KMS-11 (cell line): ENCODE data around the gene NTN3.
"Not testable (repeated sequence)": the region's sequence is repeated elsewhere in the genome, so short reads cannot be mapped to it uniquely, and the experiment has no call there.

ENCODE experiments used
- H2AFZ ChIP-seq: fragments of 200-600 bp; sonication (generic); 2 replicates; pipeline ENCODE4 v1.6.1; 2016; ENCODE audit warnings: antibody characterized with exemption, mixed run types, low read depth
- H3K27ac ChIP-seq: fragments of 200-600 bp; sonication (generic); 2 replicates; pipeline ENCODE4 v1.6.1; 2016; ENCODE audit warnings: mild to moderate bottlenecking, mixed run types
- H3K27me3 ChIP-seq: fragments of 200-600 bp; sonication (generic); 2 replicates; pipeline ENCODE4 v1.6.1; 2017; ENCODE audit warnings: mild to moderate bottlenecking, low read depth, mixed run types, moderate library complexity; ENCODE audit not compliant: insufficient read depth
- H3K36me3 ChIP-seq: fragments of 200-600 bp; sonication (generic); 2 replicates; pipeline ENCODE4 v1.6.1; 2017; ENCODE audit warnings: mild to moderate bottlenecking, mixed run types; ENCODE audit not compliant: insufficient read depth
- H3K4me1 ChIP-seq: fragments of 200-600 bp; sonication (generic); 2 replicates; pipeline ENCODE4 v1.6.1; 2016; ENCODE audit warnings: mild to moderate bottlenecking, low read depth, mixed run types; ENCODE audit not compliant: poor library complexity, severe bottlenecking
- H3K4me2 ChIP-seq: fragments of 200-600 bp; sonication (generic); 2 replicates; pipeline ENCODE4 v1.7.0; 2016; ENCODE audit warnings: mild to moderate bottlenecking, mixed run types
- H3K4me3 ChIP-seq: fragments of 200-600 bp; sonication (generic); IDR thresholded peaks from 2 replicates; pipeline ENCODE4 v1.6.1; 2017; ENCODE audit warnings: low read depth, low read length, mixed read lengths; ENCODE audit not compliant: insufficient read depth
- H3K79me2 ChIP-seq: fragments of 200-600 bp; sonication (generic); 2 replicates; pipeline ENCODE4 v1.6.1; 2016; ENCODE audit warnings: low read depth, mixed run types; ENCODE audit not compliant: insufficient read depth
- H3K9ac ChIP-seq: fragments of 200-600 bp; sonication (generic); 2 replicates; pipeline ENCODE4 v1.6.1; 2016; ENCODE audit warnings: mild to moderate bottlenecking, mixed run types
- H4K20me1 ChIP-seq: fragments of 200-600 bp; sonication (generic); 2 replicates; pipeline ENCODE4 v1.6.1; 2016; ENCODE audit warnings: mild to moderate bottlenecking, mixed run types; ENCODE audit not compliant: insufficient read depth
- CTCF ChIP-seq: fragments of 200-600 bp; sonication (generic); conservative IDR thresholded peaks from 2 replicates; pipeline ENCODE4 v1.6.1; 2017; ENCODE audit warnings: low read depth, mild to moderate bottlenecking, antibody characterized with exemption, low read length, moderate library complexity, mixed read lengths

The NTN3 gene

GRCh38 chr16:2439598-2439997 lies 31.5 kb upstream of the NTN3 start:
- Histone ChIP-seq H3K4me3 (no peak overlapping the region), H3K4me2 (no peak overlapping the region), H3K27ac (no peak overlapping the region), H3K27me3 (no peaks in the 10 kb centered on the region), H4K20me1 (no peaks in the 10 kb centered on the region), H2AFZ (no peak overlapping the region), H3K36me3 (peaks cover 5% of the 10 kb centered on the region; the same call in 1 of the 2 replicates), H3K79me2 (no peaks in the 10 kb centered on the region), H3K4me1 (no peaks in the 10 kb centered on the region), H3K9ac (no peak overlapping the region)
- no peak for TF ChIP-seq CTCF

- not testable (repeated sequence) for H3K4me2 ChIP-seq, H3K27me3 ChIP-seq, H3K4me3 ChIP-seq, H4K20me1 ChIP-seq, H3K79me2 ChIP-seq, H3K36me3 ChIP-seq, H3K27ac ChIP-seq, H3K9ac ChIP-seq, H3K4me1 ChIP-seq, H2AFZ ChIP-seq
Measured at GRCh38 chr16:2441143-2441804, 29.8 kb upstream of the NTN3 start.

- Histone ChIP-seq H3K27ac (no peak overlapping the region), H3K27me3 (no peaks in the 10 kb centered on the region), H3K4me1 (no peaks in the 10 kb centered on the region), H3K4me3 (no peak overlapping the region), H3K36me3 (peaks cover 11% of the 10 kb centered on the region; the same call in 1 of the 2 replicates), H3K9ac (no peak overlapping the region), H3K79me2 (no peaks in the 10 kb centered on the region), H2AFZ (no peak overlapping the region), H4K20me1 (no peaks in the 10 kb centered on the region), H3K4me2 (no peak overlapping the region)
- no peak for TF ChIP-seq CTCF
Measured at GRCh38 chr16:2443555-2443954, 27.5 kb upstream of the NTN3 start.

GRCh38 chr16:2447920-2448583 lies 23.0 kb upstream of the NTN3 start:
- no peak overlapping the region for H3K27ac ChIP-seq

More at GRCh38 chr16:2447920-2448583, 23.0 kb upstream of the NTN3 start:
- H3K4me1 ChIP-seq = no peaks in the 10 kb centered on the region
- H3K4me2 ChIP-seq = no peak overlapping the region
- no peak overlapping the region for H3K4me3 ChIP-seq
- no peaks in the 10 kb centered on the region for H3K27me3 ChIP-seq
- no peaks in the 10 kb centered on the region for H4K20me1 ChIP-seq
- H3K79me2 ChIP-seq = no peaks in the 10 kb centered on the region
- no peak overlapping the region for H2AFZ ChIP-seq
- H3K9ac ChIP-seq = no peak overlapping the region
- no peak for TF ChIP-seq CTCF
- peaks cover 11% of the 10 kb centered on the region; the same call in 1 of the 2 replicates for H3K36me3 ChIP-seq
